ENCODE results near the gene UBE2M.
A peak's percentile ranks its signal among the peaks of the same experiment; 100 is the strongest.

Gene UBE2M

DNA sequence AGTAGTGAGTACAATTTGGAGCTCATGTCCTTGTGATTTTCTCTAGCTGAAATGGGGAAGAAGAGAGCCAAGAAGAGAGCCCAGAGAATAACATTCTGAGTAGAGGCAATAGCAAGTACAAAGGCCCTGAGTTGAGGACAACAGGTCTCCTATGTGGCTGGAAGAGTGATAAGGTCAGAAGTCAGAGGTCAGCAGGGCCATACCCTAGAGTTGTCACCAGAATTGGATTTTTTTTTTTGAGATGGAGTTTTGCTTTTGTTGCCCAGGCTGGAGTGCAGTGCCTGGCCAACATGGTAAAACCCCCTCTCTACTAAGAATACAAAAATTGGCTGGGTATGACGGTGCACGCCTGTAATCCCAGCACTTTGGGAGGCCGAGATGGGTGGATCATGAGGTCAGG is 22.6 kb downstream of the UBE2M start:
- H3K27ac ChIP-seq = no peak overlapping the region
- TF ChIP-seq ZFX (IDR thresholded peaks at IDR 0.05; ENCODE audit: borderline replicate concordance) = no peak
- TF ChIP-seq, protein P1, sequence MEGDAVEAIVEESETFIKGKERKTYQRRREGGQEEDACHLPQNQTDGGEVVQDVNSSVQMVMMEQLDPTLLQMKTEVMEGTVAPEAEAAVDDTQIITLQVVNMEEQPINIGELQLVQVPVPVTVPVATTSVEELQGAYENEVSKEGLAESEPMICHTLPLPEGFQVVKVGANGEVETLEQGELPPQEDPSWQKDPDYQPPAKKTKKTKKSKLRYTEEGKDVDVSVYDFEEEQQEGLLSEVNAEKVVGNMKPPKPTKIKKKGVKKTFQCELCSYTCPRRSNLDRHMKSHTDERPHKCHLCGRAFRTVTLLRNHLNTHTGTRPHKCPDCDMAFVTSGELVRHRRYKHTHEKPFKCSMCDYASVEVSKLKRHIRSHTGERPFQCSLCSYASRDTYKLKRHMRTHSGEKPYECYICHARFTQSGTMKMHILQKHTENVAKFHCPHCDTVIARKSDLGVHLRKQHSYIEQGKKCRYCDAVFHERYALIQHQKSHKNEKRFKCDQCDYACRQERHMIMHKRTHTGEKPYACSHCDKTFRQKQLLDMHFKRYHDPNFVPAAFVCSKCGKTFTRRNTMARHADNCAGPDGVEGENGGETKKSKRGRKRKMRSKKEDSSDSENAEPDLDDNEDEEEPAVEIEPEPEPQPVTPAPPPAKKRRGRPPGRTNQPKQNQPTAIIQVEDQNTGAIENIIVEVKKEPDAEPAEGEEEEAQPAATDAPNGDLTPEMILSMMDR (IDR thresholded peaks at IDR 0.05) = no peak

DNA sequence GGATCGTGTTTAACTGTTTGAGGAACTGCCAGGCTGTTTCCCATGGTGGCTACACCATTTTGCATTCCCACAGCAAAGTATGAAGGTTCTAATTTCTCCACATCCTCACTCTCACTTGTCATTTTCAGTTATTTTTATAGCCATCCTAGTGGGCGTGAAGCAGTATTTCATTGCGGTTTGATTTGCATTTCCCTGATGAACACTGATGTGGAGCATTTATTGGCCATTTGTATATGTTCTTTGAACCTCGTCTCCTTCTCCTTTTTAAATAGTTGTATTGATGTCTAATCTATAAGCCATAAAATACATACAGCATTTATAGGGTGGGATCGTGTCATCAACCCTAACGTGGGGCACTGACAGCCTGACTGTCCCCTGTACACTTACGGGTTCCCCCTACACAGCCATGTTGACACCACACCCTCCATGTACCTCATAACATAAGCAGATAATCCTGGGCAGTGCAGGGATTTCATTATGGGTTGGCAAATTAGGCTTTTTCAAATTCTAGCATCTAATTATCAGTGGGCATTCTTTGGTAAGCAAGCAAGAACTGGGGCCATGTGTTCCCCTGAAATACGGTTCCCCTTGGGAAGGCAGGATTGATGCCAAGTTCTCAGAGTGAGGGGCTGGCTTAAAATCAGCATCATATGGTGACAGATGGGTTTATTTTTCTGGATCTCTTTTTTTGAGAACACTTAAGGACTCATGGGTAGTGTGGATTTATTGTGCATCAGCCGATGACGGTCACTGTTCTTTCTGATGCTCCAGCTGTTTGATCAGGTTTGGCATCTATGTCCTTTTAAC is 27.2 kb downstream of the UBE2M start:
- no peak for TF ChIP-seq ZFX (IDR thresholded peaks at IDR 0.05; ENCODE audit: borderline replicate concordance)

DNA sequence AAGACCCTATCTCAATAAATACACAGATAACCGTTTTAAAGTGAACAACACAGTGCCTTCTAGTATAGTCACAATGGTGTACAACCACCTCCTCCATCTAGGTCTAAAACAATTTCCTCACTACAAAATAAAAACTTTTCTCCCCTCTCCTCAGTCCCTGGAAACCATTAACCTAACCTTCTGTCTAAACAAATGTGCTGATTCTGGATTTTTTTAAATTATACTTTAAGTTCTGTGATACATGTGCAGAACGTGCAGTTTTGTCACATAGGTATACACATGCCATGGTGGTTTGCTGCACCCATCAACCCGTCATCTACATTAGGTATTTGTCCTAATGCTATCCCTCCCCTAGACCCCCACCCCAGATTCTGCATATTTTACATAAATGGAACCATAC is 29.0 kb downstream of the UBE2M start:
- no peak overlapping the region for H3K27ac ChIP-seq
- TF ChIP-seq ZFX (IDR thresholded peaks at IDR 0.05; ENCODE audit: borderline replicate concordance) = no peak
- TF ChIP-seq, protein P1 (IDR thresholded peaks at IDR 0.05) = no peak

More for the DNA sequence above, 27.2 kb downstream of the UBE2M start:
- no peak overlapping the region for H3K27ac ChIP-seq

DNA sequence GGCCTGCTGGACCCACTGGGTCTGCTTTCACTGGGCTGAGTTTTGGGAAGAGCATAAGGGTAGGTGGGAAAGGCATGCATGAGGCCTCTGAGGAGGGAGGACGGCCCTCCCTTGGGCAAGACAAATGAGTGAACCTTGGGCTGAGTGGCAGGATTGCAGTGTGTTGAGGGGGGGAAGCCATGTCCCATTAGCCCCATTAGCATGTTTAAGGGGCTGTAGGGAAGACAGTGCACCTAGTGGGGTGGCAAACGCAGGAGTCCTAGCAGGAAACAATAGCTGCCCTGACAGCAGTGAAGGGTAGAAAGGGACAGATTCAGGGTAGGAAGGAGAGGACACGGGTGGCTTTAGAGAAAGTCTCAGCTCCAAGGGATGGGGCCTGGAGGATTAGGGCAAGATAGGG is 35.7 kb downstream of the UBE2M start:
- TF ChIP-seq, protein P1 (IDR thresholded peaks at IDR 0.05) = no peak
- no peak for TF ChIP-seq ZFX (IDR thresholded peaks at IDR 0.05; ENCODE audit: borderline replicate concordance)

DNA sequence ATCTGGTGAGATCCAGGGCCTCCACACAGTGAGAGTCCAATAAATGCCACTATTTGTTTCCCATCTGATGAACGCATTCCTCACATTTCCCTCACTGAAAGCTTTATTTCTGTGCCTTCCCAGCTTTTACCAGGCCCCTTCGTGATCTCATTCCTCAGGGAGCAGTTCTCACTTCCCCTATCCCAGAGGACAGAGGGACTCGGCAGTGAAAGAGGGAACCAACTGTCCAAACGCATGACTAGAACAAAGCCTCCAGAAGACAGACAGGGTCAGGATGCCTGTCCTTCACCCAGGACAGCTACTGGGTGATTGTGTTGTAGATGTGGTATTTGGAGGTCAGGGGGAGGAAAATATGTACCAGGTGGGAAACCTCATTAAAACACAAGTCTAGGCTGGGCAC is 36.8 kb downstream of the UBE2M start:
- no peak for TF ChIP-seq ZFX (IDR thresholded peaks at IDR 0.05; ENCODE audit: borderline replicate concordance)
- TF ChIP-seq, protein P1 (IDR thresholded peaks at IDR 0.05) = no peak
- H3K27ac ChIP-seq = peak overlapping the region; percentile 98

More for the DNA sequence above, 35.7 kb downstream of the UBE2M start:
- H3K27ac ChIP-seq = no peak overlapping the region

DNA sequence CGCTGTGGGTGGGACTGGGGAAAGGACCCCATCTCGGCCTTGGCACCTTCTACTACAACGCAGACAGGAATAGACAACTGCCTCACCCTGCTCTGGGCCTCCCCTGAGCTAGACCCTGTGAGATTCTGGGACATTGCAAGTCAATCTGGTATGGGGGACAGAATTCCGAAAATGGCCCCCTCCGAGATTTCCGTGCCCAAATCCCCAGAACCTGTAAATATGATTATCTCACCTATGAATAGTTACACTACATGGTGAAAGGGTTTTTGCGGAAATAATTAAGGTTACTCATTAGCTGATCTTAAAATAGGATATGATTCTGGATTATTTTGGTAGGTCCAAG is 38.2 kb downstream of the UBE2M start:
- TF ChIP-seq ZFX (IDR thresholded peaks at IDR 0.05; ENCODE audit: borderline replicate concordance) = no peak
- TF ChIP-seq, protein P1 (IDR thresholded peaks at IDR 0.05) = no peak
- peak overlapping the region; percentile 98 for H3K27ac ChIP-seq

DNA sequence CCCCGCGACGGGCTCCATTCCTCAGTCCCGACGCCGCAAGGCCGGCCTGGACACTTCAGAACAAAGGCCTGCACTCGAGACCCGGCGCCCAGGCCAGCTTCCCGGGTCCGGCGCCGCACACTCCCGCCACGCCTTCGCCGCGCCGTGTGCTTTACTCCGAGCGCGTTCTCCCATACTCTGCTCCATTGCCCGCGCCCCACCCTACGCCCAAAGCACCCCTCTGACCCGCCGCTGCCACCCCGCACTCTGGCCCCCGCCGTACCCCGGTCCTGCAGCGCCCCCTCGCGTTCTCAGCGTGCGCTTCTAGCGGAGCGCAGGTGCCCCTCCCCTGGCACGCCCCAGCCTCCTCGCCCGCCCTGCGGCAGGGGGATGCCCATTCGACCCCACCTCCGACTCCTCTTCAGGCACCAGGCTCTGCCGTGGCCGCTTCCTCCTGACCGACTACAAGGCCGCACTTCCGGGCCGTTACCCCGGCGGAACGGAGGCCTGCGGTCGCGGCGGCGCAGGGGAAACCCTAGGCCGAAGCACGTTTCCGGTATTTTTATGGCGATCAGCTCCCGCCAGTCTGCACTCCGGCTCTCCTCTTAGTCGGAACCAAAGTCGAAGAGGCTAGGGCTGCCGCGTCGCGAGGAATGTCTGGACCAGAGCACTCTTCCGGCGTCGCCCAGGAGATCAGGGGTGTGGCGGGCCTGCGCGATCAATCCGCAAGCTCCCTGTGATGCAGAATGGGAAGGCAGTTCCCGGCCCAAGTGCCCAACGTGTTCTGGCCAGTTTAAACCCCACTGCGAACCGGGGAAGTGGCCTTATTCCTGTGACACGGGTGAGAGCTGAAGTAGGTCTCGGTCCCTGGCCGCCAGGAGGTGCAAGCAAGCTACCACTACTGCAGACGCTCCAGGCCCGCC is 38.8 kb downstream of the UBE2M start, which contains the start of gene ZBTB45:
ZBTB45 (minus strand) TSS at position 456 of the 902 bp plus-strand sequence. CDS start 2,137 bp downstream, outside the sequence.
- H3K27ac ChIP-seq = peak within 1 kb of the TSS; percentile 98
- no peak for TF ChIP-seq ZFX (IDR thresholded peaks at IDR 0.05; ENCODE audit: borderline replicate concordance)
- TF ChIP-seq, protein P1 (IDR thresholded peaks at IDR 0.05) = peak; percentile 81
